Measurements from ENCODE around the gene JAZF1.

The JAZF1 gene

GRCh38 chr7:27788437-27788836 lies 392.2 kb downstream of the JAZF1 start:
- DNase-seq: no peak

GRCh38 chr7:27784399-27785053 lies 396.1 kb downstream of the JAZF1 start:
- peak; percentile 81 for DNase-seq

- no peak for DNase-seq
These were observed 397.7 kb downstream of the JAZF1 start for GRCh38 chr7:27782849-27783248.

- DNase-seq: no peak
These were observed 399.4 kb downstream of the JAZF1 start for GRCh38 chr7:27781188-27781587.
